GM12878 (cell line): ENCODE data around the gene GPC5. TPM values are rescaled to one million over a fixed set of nuclear protein-coding genes. Genes with fewer than 3 reads are reported as not detected.

Experiments used
- ATAC-seq: fragments of 200-7000 bp; cut with Tn5 transposase; 3 replicates; pipeline ENCODE4 v1.9.1; 2020; ENCODE audit warnings: mild to moderate bottlenecking, moderate library complexity
- BruUV-seq: library from RNA; stranded (reverse); fragments of 400-500 nt; replicated peaks from 2 replicates; lab custom pipeline; 2021; lab: Mats Ljungman, UMichigan
- CTCF ChIA-PET: fragments of 300-600 bp; sonication (Branson Sonifier 250); formaldehyde crosslinking; extraction: SDS; loops from one replicate; lab custom pipeline; 2021; ENCODE audit warnings: inconsistent platforms; lab: Yijun Ruan, JAX
- POLR2A ChIA-PET: fragments of 350-600 bp; formaldehyde crosslinking; extraction: SDS; loops from one replicate; lab custom pipeline; 2021; ENCODE audit warnings: inconsistent platforms; lab: Charles Lee
- RAD21 ChIA-PET: fragments of 300-600 bp; sonication (Branson Sonifier 250); formaldehyde crosslinking; loops from one replicate; lab custom pipeline; 2023; ENCODE audit warnings: antibody characterized with exemption; ENCODE audit not compliant: unreplicated experiment; lab: Charles Lee
- SMC1A ChIA-PET: fragments of 300-600 bp; sonication (Branson Sonifier 250); formaldehyde crosslinking; loops from one replicate; lab custom pipeline; 2023; ENCODE audit not compliant: unreplicated experiment, uncharacterized antibody; lab: Charles Lee
- DNase-seq: peaks from one replicate; pipeline ENCODE4 v3.0.0-alpha.2; 2011; ENCODE audit warnings: low read depth, low spot score
- FAIRE-seq: peaks from 3 replicates; lab custom pipeline; 2011; peaks lifted over from hg19 to GRCh38; lab: Jason Lieb, UNC
- H2AFZ ChIP-seq: 2 replicates; pipeline ENCODE4 v1.6.0; 2011; ENCODE audit warnings: low read depth, low read length, control low read depth; ENCODE audit not compliant: control insufficient read depth
- H3K27ac ChIP-seq: 2 replicates; pipeline ENCODE4 v1.5.1; 2011; ENCODE audit warnings: control low read depth; ENCODE audit not compliant: control insufficient read depth, insufficient read depth
- H3K27me3 ChIP-seq, 2 experiments: replicated peaks in 1 of 2; 2 replicates each; pipeline versions ENCODE4 v1.6.0 to v1.6.1; 2011; ENCODE audit warnings: low read length in 1 of 2; ENCODE audit not compliant: control insufficient read depth in 2 of 2, insufficient read depth in 2 of 2
- H3K36me3 ChIP-seq, 2 experiments: 2 replicates each; pipeline ENCODE4 v1.5.1; 2011; ENCODE audit warnings: low read length in 1 of 2; ENCODE audit not compliant: control insufficient read depth in 2 of 2, insufficient read depth in 2 of 2
- H3K4me1 ChIP-seq: 2 replicates; pipeline ENCODE4 v1.6.1; 2011; ENCODE audit warnings: mild to moderate bottlenecking, low read length, moderate library complexity, mixed read lengths; ENCODE audit not compliant: control insufficient read depth, insufficient read depth
- H3K4me2 ChIP-seq: 2 replicates; pipeline ENCODE4 v1.6.0; 2011; ENCODE audit warnings: control low read depth; ENCODE audit not compliant: control insufficient read depth, insufficient read depth
- H3K4me3 ChIP-seq: fragments of 200-600 bp; sonication (generic); 2 replicates; pipeline ENCODE4 v1.5.1; 2016
- H3K79me2 ChIP-seq: 2 replicates; pipeline ENCODE4 v1.6.0; 2011; ENCODE audit warnings: low read length; ENCODE audit not compliant: control insufficient read depth, insufficient read depth
- H3K9ac ChIP-seq: 2 replicates; pipeline ENCODE4 v1.8.0; 2011; ENCODE audit warnings: low read length, control low read depth, mixed read lengths; ENCODE audit not compliant: control insufficient read depth, insufficient read depth
- H3K9me3 ChIP-seq: replicated peaks from 3 replicates; pipeline ENCODE4 v1.5.1; 2011; ENCODE audit warnings: mild to moderate bottlenecking, low read length; ENCODE audit not compliant: control insufficient read depth, insufficient read depth
- H4K20me1 ChIP-seq: 2 replicates; pipeline ENCODE4 v1.6.0; 2011; ENCODE audit not compliant: control insufficient read depth, insufficient read depth
- GABPA ChIP-seq: IDR thresholded peaks from 2 replicates; pipeline ENCODE4 v1.6.1; 2014; ENCODE audit warnings: antibody characterized with exemption, low read depth, mild to moderate bottlenecking, inconsistent platforms
- MTA2 ChIP-seq: fragments of 450-650 bp; IDR thresholded peaks from 2 replicates; pipeline ENCODE4 v1.6.1; 2016; ENCODE audit warnings: low read depth, mild to moderate bottlenecking, moderate library complexity
- MYC ChIP-seq: IDR thresholded peaks from 2 replicates; pipeline ENCODE4 v1.6.1; 2011; ENCODE audit warnings: mild to moderate bottlenecking, low read length, moderate library complexity, inconsistent platforms; ENCODE audit not compliant: insufficient read depth, insufficient replicate concordance, insufficient read length, severe bottlenecking
- NR2C2 ChIP-seq: IDR thresholded peaks from 2 replicates; pipeline ENCODE4 v1.6.1; 2011; ENCODE audit warnings: borderline replicate concordance, low read depth; ENCODE audit not compliant: control insufficient read depth, insufficient read length
- NRF1 ChIP-seq: conservative IDR thresholded peaks from 2 replicates; pipeline ENCODE4 v1.6.1; 2011; ENCODE audit warnings: mild to moderate bottlenecking, low read depth, low read length, improper control_type of control experiment
- ZNF274 ChIP-seq: IDR thresholded peaks from one replicate; pipeline ENCODE4 v1.8.0; 2011; ENCODE audit not compliant: insufficient read length, insufficient read depth
- WGBS: methylation state at CpG from one replicate; pipeline ENCODE4 v1.1.6; 2016; ENCODE audit warnings: low lambda C conversion rate; ENCODE audit not compliant: insufficient replicate concordance, insufficient coverage; ENCODE audit errors: missing lambda C conversion rate; 5-methylcytosine and 5-hydroxymethylcytosine counted together
- in situ Hi-C: fragments of 300-500 bp; cut with MboI; formaldehyde crosslinking; loops from 9 replicates; pipeline ENCODE4 v1.14.3; 2018; ENCODE audit warnings: mixed read lengths
- intact Hi-C: fragments of 100-400 bp; cut with micrococcal nuclease; formaldehyde crosslinking; loops from one replicate; pipeline ENCODE4 v1.14.2; 2022; ENCODE audit not compliant: unreplicated experiment
- polyA plus RNA-seq, 11 experiments: library from polyadenylated mRNA; depleted of rRNA in 4 of 11; unstranded in 6 of 11; stranded (reverse) in 5 of 11; fragments of >200 nt; fragmentation: Nextera tagmentation in 4 of 11; fragmentation: Illumina TruSeq in 1 of 11; extraction: Ambion mirVana in 4 of 11; extraction: Trizol in 1 of 11; gene quantifications; 1 replicate in 1 of 11; 2 replicates in 10 of 11; pipeline versions ENCODE4 v1.2.1 to v1.2.3, GENCODE V29; 2011 to 2016; ENCODE audit warnings: inconsistent platforms in 2 of 11, missing spikeins in 2 of 11, low read depth in 1 of 11
- total RNA-seq, 4 experiments: library from RNA; depleted of rRNA in 3 of 4; stranded (reverse); fragments of >200 nt in 3 of 4; fragmentation: Illumina TruSeq in 1 of 4; extraction: Trizol in 1 of 4; gene quantifications; 2 replicates each; pipeline versions ENCODE4 v1.2.1 to v1.2.3, GENCODE V29; 2013 to 2021

Gene GPC5
- total and polyA plus RNA-seq, 10 of the 15 experiments (the other 5 are each of a cell fraction or from before 2014, with no cell fraction given) = 0.05 to 0.87 (median 0.44) TPM; not detected in 1

DNA sequence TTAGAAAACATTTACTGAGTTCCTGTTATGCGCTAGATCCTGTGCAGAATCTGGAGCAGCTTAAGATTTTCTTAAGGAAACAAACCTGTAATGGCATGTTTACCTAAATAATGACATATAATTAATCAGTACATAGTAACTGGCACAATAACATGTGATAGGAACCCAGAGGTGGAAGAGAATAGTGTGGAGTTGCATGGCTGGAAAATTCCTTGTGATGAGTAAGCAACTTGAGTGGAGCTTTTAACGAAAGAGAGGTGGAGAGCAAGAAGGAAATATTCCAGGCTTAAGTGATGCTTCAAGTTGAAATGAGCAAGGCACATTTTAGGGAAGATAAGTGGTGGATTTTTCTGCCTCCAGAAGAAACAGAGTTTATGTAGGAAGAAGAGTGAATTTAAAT lies 9.2 kb upstream of the GPC5 start:
- Histone ChIP-seq H2AFZ (no peak overlapping the region), H3K4me3 (no peak overlapping the region), H3K27ac (no peak overlapping the region), H3K9me3 (no peaks in the 10 kb centered on the region), H3K9ac (no peak overlapping the region), H3K36me3 (no peaks in the 10 kb centered on the region), H4K20me1 (no peaks in the 10 kb centered on the region), H3K4me1 (no peaks in the 10 kb centered on the region), H3K27me3 (no peaks in the 10 kb centered on the region), H3K4me2 (no peak overlapping the region), H3K79me2 (no peaks in the 10 kb centered on the region)
- ChIA-PET CTCF (interaction anchor here (1.3 to 6.3 kb wide), 3 partner anchors 15 to 81 kb away, joined by 3 to 32 read pairs (median 4); no protein-coding TSS in a partner anchor), SMC1A (interaction anchor here (1.1 kb wide), 1 partner anchor 63 kb away, joined by 3 read pairs; no protein-coding TSS in a partner anchor), POLR2A (interaction anchor here (0.5 kb wide), 1 partner anchor 274 kb away, joined by 4 read pairs; no protein-coding TSS in a partner anchor), RAD21 (interaction anchor here (1.5 kb wide), 1 partner anchor 17 kb away, joined by 3 read pairs; no protein-coding TSS in a partner anchor)
- no TSS peak for BruUV-seq
- TF ChIP-seq MTA2 (no peak), ZNF274 (no peak)
- WGBS = 59% methylated on average over 2 of the region's 2 CpGs
- DNase-seq (no peak), ATAC-seq (no peak), FAIRE-seq (no peak)
- in situ Hi-C loops (no loop called here), intact Hi-C loops (no loop called here)

DNA sequence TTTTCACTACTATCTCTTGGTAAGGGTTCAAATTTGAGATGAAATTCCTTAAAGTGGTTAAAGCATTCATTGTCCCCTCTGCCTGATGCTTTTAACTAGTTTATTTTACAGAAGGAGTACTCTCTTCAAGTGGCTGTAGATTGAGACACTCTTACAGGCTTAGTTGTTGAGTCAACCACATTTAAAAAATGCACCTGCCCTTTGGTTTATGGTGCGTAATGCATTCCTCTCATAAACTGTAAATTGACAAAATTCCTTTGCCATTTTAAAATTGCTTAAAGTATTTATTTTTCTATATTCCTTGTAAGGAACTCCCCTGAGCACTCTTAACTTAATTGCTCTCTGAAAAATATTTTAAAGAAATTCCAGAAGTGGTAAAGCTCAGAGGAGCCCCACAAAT lies 826 bp upstream of the GPC5 start:
- CTCF ChIA-PET = no interaction called here

More for the DNA sequence above, 826 bp upstream of the GPC5 start:
- DNase-seq = no peak
- H4K20me1 ChIP-seq = no peaks in the 10 kb centered on the region
- ChIA-PET POLR2A (no interaction called here), RAD21 (no interaction called here), SMC1A (no interaction called here)
- no peak for ATAC-seq
- WGBS = 92% methylated on average over 1 of the region's 1 CpG
- no peaks in the 10 kb centered on the region for H3K36me3 ChIP-seq
- H3K4me3 ChIP-seq = no peak overlapping the region
- no peak overlapping the region for H3K9ac ChIP-seq
- H3K9me3 ChIP-seq = no peaks in the 10 kb centered on the region
- no peaks in the 10 kb centered on the region; the same call in 1 of the 2 replicates for H3K79me2 ChIP-seq
- TF ChIP-seq GABPA (no peak), MYC (no peak), NRF1 (no peak), NR2C2 (no peak)
- no peak overlapping the region for H2AFZ ChIP-seq
- FAIRE-seq = no peak
- no TSS peak for BruUV-seq
- no peak overlapping the region for H3K27ac ChIP-seq
- H3K4me2 ChIP-seq = no peak overlapping the region
- peaks cover 0 to 6% of the 10 kb centered on the region in 2 experiments; a peak in 2 of 4 replicates for H3K27me3 ChIP-seq
- intact Hi-C loops (no loop called here), in situ Hi-C loops (no loop called here)
- no peaks in the 10 kb centered on the region for H3K4me1 ChIP-seq
